ENCODE data around the gene HEPN1.

DNA sequence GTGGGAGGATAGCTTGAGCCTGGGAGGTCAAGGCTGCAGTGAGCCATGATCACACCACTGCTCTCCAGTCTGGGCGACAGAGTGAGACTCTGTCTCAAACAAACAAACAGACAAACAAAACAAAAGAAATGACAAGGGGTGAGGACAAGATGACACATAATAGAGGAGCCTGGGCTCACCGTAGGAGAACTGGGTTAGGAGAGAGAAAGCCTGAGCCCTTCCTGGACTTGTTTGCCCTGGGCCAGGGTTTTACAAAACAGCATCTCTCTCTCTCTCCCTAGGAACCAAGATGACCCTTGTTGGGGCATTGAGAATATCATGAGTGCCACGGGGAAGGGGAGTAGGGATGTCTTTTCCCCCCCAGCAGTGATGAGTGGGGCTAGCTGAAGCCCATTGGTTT, 38.1 kb upstream of the HEPN1 start:
- no peak for TF ChIP-seq CTCF (IDR thresholded peaks at IDR 0.05 in 2 of 3, conservative IDR thresholded peaks at IDR 0.05 in 1 of 3; ENCODE audit: control insufficient read depth in 2 of 3, extremely low read depth in 1 of 3, insufficient read depth in 1 of 3, low read depth in 3 of 3, low read length in 3 of 3)
- TF ChIP-seq EP300 (IDR thresholded peaks at IDR 0.05; ENCODE audit: borderline replicate concordance in 1 of 2, control insufficient read depth in 1 of 2, low read depth in 2 of 2, low read length in 2 of 2): no peak
- TF ChIP-seq CBFB (IDR thresholded peaks at IDR 0.05; ENCODE audit: low read depth): no peak
- no peak for TF ChIP-seq YY1 (IDR thresholded peaks at IDR 0.05; ENCODE audit: low read depth, low read length)

All from GM12878 (cell line).